Measurements from ENCODE around the gene MAPK10.
"Not testable (repeated sequence)": the region's sequence is repeated elsewhere in the genome, so short reads cannot be mapped to it uniquely, and the experiment has no call there.

Gene MAPK10

DNA sequence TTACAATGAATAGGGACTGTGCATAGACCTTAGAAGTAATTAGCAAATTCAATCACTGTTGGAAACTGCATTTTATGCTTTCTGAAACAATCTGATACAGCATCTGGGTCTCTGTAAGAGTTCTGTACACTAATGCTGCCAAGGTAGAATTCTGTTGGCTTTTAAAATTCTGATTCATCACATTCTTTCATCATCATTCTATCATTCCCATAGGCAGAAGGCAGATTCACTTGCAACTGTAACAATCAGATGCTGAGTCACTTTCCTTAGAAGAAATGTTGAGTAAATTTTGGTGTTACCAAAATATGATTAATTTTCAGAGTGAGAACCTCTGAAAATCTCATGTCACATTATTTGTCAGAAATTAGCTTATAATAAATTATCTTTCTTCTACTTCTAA lies 267.2 kb downstream of the MAPK10 start:
- TF ChIP-seq, protein P1, sequence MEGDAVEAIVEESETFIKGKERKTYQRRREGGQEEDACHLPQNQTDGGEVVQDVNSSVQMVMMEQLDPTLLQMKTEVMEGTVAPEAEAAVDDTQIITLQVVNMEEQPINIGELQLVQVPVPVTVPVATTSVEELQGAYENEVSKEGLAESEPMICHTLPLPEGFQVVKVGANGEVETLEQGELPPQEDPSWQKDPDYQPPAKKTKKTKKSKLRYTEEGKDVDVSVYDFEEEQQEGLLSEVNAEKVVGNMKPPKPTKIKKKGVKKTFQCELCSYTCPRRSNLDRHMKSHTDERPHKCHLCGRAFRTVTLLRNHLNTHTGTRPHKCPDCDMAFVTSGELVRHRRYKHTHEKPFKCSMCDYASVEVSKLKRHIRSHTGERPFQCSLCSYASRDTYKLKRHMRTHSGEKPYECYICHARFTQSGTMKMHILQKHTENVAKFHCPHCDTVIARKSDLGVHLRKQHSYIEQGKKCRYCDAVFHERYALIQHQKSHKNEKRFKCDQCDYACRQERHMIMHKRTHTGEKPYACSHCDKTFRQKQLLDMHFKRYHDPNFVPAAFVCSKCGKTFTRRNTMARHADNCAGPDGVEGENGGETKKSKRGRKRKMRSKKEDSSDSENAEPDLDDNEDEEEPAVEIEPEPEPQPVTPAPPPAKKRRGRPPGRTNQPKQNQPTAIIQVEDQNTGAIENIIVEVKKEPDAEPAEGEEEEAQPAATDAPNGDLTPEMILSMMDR (conservative IDR thresholded peaks at IDR 0.05; ENCODE audit: low read depth, low read length): no peak
- H3K4me1 ChIP-seq (ENCODE audit: low read depth, poor library complexity, severe bottlenecking): peaks cover 2% of the 10 kb centered on the region
- H3K27me3 ChIP-seq (ENCODE audit: insufficient read depth, low read depth): no peaks in the 10 kb centered on the region
- no peak overlapping the region for H2AFZ ChIP-seq (ENCODE audit: low read depth)
- H3K27ac ChIP-seq: no peak overlapping the region
- no peaks in the 10 kb centered on the region for H3K36me3 ChIP-seq (ENCODE audit: insufficient read depth)
- H3K9ac ChIP-seq: no peak overlapping the region
- H3K4me2 ChIP-seq: no peak overlapping the region
- H4K20me1 ChIP-seq (ENCODE audit: insufficient read depth): no peaks in the 10 kb centered on the region
- H3K4me3 ChIP-seq (IDR thresholded peaks at IDR 0.05; ENCODE audit: insufficient read depth, low read depth, low read length): no peak overlapping the region
- H3K79me2 ChIP-seq (ENCODE audit: insufficient read depth, low read depth): no peaks in the 10 kb centered on the region

DNA sequence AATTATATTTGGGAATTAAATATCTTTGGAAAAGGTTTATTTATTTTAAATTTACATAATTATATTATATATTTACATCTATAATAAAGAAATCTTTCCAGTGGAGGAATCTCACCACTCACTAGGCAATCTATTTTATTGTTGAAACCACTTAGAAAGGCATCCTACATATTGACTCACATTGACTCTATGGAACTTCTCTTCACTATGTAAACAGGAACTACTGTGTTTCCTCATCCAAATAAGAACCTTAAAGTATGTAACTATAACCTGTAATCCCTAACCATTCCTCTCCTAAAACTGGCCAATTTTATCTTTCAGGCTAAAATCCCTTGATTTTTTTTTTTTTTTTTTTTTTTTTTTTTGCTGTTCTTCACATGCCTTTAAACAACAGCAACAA lies 268.7 kb downstream of the MAPK10 start:
- no peaks in the 10 kb centered on the region for H3K36me3 ChIP-seq (ENCODE audit: insufficient read depth)
- no peaks in the 10 kb centered on the region for H3K4me1 ChIP-seq (ENCODE audit: low read depth, poor library complexity, severe bottlenecking)
- H3K27ac ChIP-seq: no peak overlapping the region
- H2AFZ ChIP-seq (ENCODE audit: low read depth): no peak overlapping the region
- H3K4me2 ChIP-seq: no peak overlapping the region
- no peaks in the 10 kb centered on the region for H3K79me2 ChIP-seq (ENCODE audit: insufficient read depth, low read depth)
- H3K4me3 ChIP-seq (IDR thresholded peaks at IDR 0.05; ENCODE audit: insufficient read depth, low read depth, low read length): no peak overlapping the region
- H3K9ac ChIP-seq: no peak overlapping the region
- no peaks in the 10 kb centered on the region for H4K20me1 ChIP-seq (ENCODE audit: insufficient read depth)
- H3K27me3 ChIP-seq (ENCODE audit: insufficient read depth, low read depth): no peaks in the 10 kb centered on the region
- TF ChIP-seq, protein P1 (conservative IDR thresholded peaks at IDR 0.05; ENCODE audit: low read depth, low read length): no peak

DNA sequence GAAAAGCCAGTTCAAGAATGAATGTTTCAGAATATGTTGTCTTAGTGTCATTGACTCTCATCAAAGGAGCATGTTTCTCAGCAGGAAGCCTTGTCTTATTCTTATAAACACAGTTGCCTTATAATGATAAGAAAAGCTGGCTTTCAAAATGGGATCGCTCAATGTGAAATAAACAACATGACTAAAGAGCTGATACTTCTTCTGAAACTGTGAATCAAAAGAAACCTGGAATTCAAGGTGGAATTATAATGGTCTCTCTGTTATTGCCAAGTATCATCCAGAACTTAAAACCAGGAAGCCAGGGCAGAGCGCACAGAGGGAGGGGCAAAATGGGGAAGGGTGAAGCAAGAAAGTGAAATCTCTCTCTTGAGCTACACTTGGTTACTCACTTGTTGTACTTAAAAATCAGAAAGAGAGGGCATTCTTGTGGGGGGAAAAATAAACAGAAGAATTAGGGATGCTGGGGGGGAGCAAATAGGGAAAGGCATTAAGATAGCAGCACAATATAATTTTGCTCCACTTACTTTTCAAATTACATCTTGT lies 270.0 kb downstream of the MAPK10 start:
- Histone ChIP-seq H3K27me3 (ENCODE audit: insufficient read depth, low read depth) (no peaks in the 10 kb centered on the region), H3K4me1 (ENCODE audit: low read depth, poor library complexity, severe bottlenecking) (no peaks in the 10 kb centered on the region), H3K27ac (no peak overlapping the region), H3K9ac (no peak overlapping the region), H3K4me3 (IDR thresholded peaks at IDR 0.05; ENCODE audit: insufficient read depth, low read depth, low read length) (no peak overlapping the region), H4K20me1 (ENCODE audit: insufficient read depth) (no peaks in the 10 kb centered on the region), H3K36me3 (ENCODE audit: insufficient read depth) (no peaks in the 10 kb centered on the region), H3K79me2 (ENCODE audit: insufficient read depth, low read depth) (no peaks in the 10 kb centered on the region), H3K4me2 (no peak overlapping the region), H2AFZ (ENCODE audit: low read depth) (no peak overlapping the region)
- TF ChIP-seq, protein P1 (conservative IDR thresholded peaks at IDR 0.05; ENCODE audit: low read depth, low read length): no peak

DNA sequence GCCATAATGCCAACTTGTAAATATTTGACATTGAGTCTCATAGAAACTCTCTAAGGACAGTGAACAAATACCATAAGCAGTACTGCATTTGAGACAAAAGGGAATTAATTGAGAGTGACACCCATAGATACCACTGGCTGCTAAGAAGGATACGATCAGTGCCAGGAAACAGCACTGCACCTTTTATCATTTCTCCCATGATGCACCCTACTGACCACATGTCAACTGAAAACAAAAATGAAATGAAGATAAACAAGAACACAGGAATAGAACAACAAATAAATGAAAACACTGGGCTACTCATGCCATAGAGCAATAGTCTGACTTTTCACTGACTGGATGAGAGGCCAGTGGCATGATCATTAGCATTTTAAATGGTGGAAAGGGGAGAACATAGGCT lies 270.8 kb downstream of the MAPK10 start:
- no peak overlapping the region for H3K4me3 ChIP-seq (IDR thresholded peaks at IDR 0.05; ENCODE audit: insufficient read depth, low read depth, low read length)
- TF ChIP-seq, protein P1 (conservative IDR thresholded peaks at IDR 0.05; ENCODE audit: low read depth, low read length): no peak
- H2AFZ ChIP-seq (ENCODE audit: low read depth): no peak overlapping the region
- H4K20me1 ChIP-seq (ENCODE audit: insufficient read depth): no peaks in the 10 kb centered on the region
- H3K79me2 ChIP-seq (ENCODE audit: insufficient read depth, low read depth): no peaks in the 10 kb centered on the region
- no peaks in the 10 kb centered on the region for H3K27me3 ChIP-seq (ENCODE audit: insufficient read depth, low read depth)
- no peak overlapping the region for H3K27ac ChIP-seq
- H3K9ac ChIP-seq: no peak overlapping the region
- H3K36me3 ChIP-seq (ENCODE audit: insufficient read depth): no peaks in the 10 kb centered on the region
- H3K4me1 ChIP-seq (ENCODE audit: low read depth, poor library complexity, severe bottlenecking): no peaks in the 10 kb centered on the region
- no peak overlapping the region for H3K4me2 ChIP-seq

DNA sequence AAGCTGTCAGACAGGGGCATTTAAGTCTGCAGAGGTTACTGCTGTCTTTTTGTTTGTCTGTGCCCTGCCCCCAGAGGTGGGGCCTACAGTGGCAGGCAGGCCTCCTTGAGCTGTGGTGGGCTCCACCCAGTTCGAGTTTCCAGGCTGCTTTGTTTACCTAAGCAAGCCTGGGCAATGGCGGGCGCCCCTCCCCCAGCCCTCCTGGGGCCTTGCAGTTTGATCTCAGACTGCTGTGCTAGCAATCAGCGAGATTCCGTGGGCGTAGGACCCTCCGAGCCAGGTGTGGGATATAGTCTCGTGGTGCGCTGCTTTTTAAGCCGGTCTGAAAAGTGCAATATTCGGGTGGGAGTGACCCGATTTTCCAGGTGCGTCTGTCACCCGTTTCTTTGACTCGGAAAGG lies 284.1 kb downstream of the MAPK10 start:
- not testable (repeated sequence) for H3K4me2 ChIP-seq

More for the DNA sequence above, 284.1 kb downstream of the MAPK10 start:
- H3K27ac ChIP-seq; H2AFZ ChIP-seq (ENCODE audit: low read depth); H3K4me1 ChIP-seq (ENCODE audit: low read depth, poor library complexity, severe bottlenecking); H3K79me2 ChIP-seq (ENCODE audit: insufficient read depth, low read depth); H3K9ac ChIP-seq; H3K27me3 ChIP-seq (ENCODE audit: insufficient read depth, low read depth); H3K36me3 ChIP-seq (ENCODE audit: insufficient read depth); H4K20me1 ChIP-seq (ENCODE audit: insufficient read depth); H3K4me3 ChIP-seq (IDR thresholded peaks at IDR 0.05; ENCODE audit: insufficient read depth, low read depth, low read length): not testable (repeated sequence)
